HG03175 (cell line): ENCODE results near the gene VWA5B2.

Source experiments
- ATAC-seq: cut with Tn5 transposase; IDR thresholded peaks from one replicate; pipeline ENCODE4 v1.9.1; 2021; ENCODE audit warnings: mild to moderate bottlenecking, moderate library complexity; ENCODE audit not compliant: unreplicated experiment

VWA5B2 gene

GRCh38 chr3:184229394-184230080, at the start of gene VWA5B2:
Gene VWA5B2 (plus strand): TSS chr3:184229585. CDS start chr3:184230529, 944 bp downstream.
- peak; percentile 87 for ATAC-seq

GRCh38 chr3:184180165-184180564, 49.2 kb upstream of the VWA5B2 start:
- no peak for ATAC-seq

DNA sequence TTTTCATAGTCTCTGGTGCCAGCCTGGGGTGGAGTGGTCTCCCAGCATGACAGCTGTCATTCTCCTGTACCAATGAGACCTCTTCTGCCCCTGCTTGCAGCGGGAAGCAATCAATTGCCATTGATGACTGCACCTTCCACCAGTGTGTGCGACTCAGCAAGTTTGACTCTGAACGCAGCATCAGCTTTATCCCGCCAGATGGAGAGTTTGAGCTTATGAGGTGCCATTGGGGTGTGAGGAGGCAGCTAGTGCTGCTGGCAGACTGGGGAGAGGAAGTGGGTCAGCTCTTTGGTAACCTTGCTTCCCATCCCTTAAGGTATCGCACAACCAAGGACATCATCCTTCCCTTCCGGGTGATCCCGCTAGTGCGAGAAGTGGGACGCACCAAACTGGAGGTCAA, 47.8 kb upstream of the VWA5B2 start:
- no peak for ATAC-seq

DNA sequence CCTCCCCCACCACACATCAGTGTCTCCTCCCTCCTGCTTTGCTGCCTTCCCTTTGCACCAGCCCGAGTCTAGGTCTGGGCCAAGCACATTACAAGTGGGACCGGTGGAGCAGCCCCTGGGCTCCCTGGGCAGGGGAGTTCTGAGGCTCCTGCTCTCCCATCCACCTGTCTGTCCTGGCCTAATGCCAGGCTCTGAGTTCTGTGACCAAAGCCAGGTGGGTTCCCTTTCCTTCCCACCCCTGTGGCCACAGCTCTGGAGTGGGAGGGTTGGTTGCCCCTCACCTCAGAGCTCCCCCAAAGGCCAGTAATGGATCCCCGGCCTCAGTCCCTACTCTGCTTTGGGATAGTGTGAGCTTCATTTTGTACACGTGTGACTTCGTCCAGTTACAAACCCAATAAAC, 45.7 kb upstream of the VWA5B2 start:
- no peak for ATAC-seq

DNA sequence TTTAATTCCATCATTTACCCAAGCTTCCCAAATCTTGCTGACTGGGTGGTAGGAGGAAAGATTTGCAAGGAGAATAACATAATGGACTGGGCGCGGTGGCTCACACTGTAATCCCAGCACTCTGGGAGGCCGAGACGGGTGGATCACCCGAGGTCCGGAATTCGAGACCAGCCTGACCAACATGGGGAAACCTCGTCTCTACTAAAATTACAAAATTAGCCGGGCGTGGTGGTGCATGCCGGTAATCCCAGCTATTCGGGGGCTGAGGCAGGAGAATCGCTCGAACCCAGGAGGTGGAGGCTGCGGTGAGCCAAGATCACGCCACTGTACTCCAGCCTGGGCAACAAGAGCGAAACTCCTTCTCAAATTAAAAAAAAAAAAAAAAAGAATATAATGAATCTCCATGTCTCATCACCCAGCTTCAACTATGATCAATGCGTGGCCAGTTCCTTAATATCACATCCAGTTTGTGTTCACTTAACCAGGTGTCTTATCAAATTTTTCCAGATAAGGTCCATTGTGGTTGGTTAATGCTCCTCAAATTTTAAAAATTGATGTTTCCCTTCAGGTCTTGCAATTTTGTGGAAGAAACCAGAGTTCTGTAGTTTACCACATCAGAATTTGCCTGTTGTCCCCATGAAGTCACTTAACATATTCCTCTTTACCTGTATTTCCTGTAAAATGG, 44.7 kb upstream of the VWA5B2 start:
- no peak for ATAC-seq

DNA sequence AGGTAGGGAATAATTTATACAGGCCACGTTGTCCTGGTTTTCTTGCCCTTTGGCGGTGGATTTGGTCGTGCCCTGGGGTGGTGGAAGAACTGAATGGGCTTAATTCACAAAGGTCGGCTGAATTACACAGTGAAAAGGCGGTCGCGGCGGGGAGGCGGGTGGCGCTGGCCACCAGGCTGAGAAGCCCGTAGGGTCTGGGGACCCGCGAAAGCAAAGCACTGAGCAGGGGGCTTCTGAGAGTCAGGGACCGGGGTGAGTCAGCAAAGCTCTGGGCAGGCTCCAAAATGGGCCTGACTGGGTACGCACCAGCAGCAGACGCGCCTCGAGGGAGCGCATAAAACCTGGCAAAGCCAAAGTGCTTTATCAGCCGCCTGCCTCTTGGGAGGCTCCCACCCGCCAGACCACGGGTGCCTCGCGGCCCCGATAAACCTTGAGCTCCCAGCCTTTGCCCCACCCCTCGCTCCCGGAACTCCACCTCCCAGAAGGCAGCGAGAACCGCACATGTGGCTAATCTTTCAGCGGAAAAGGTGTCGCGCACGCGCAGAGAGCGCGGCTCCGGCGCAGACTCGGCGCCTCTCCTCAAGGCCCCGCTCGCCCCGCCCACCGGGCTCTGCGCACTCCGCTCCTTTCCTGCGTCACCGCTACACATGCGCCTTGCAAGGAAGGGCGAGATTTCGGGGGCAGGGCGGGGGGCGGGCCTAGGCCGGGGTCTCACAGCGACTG, 43.8 kb upstream of the VWA5B2 start:
- ATAC-seq: peak; percentile 91

- ATAC-seq: peak; percentile 34
These were observed 43.0 kb upstream of the VWA5B2 start, which contains the start of gene ABCF3 for GRCh38 chr3:184186184-184186901. Gene ABCF3 (plus strand): TSS chr3:184186199. CDS start chr3:184186208, 9 bp downstream.

DNA sequence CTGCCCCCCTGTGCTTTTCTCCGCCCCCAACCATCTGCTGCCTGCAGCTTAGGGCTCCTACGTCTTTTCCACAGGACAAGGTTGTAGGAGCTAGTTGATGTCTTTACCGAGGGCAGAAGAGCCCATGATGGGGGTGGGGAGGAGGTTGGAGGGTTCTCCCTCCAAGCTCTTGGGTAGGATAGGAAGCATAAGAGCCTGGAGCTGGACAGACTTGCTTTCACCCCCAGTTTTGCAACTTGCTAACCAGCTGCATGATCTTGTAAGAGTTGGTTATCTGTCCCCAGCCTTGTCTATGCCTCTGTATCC, 42.5 kb upstream of the VWA5B2 start:
- ATAC-seq: no peak

- no peak for ATAC-seq
These were observed 41.3 kb upstream of the VWA5B2 start for GRCh38 chr3:184188080-184188479.

GRCh38 chr3:184189421-184189820, 40.0 kb upstream of the VWA5B2 start:
- ATAC-seq: no peak

DNA sequence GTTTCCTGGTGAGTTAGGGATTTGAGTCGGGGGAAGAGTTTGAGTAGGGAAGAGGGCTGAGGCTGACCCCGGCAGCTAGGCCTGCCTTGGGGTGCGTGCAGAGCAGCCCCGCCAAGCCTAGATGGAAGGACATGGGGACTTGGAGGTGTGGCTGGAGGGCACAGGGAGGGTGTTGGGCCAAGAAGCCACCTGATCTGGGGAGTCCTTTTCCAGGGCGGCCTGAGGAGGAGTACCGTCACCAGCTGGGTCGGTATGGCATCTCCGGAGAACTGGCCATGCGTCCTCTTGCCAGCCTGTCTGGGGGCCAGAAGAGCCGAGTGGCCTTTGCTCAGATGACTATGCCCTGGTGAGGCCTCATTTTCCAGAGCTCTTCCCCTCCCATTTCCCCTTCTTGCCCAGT, 36.5 kb upstream of the VWA5B2 start:
- no peak for ATAC-seq

DNA sequence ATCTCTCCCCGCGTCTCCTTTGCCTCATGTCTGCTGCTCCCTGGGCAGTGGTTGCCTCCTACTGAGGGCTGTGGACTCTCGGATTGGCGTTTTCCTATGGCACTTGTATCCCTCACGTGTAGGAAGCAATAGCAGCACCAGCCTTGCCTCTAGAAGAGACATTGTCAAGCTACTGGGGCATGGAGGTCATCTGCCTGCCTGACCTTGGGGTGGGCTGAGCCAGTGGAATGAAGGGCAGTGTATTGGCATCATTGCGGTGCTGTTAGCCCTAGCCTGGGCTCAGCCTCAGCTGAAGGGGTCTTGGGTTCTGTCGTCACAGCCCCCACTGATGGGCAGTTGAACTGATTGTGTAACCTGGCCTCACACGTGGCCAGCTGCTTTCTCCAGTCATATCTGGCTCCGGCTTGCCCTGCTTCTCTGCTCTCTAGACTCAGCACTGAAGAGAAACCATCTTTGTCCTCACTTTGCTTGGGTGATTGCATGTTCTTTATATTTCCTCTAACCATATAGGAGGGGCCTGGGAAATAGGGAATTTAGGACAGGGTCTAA, 35.3 kb upstream of the VWA5B2 start:
- ATAC-seq: no peak

GRCh38 chr3:184196536-184196935, 32.8 kb upstream of the VWA5B2 start:
- no peak for ATAC-seq

DNA sequence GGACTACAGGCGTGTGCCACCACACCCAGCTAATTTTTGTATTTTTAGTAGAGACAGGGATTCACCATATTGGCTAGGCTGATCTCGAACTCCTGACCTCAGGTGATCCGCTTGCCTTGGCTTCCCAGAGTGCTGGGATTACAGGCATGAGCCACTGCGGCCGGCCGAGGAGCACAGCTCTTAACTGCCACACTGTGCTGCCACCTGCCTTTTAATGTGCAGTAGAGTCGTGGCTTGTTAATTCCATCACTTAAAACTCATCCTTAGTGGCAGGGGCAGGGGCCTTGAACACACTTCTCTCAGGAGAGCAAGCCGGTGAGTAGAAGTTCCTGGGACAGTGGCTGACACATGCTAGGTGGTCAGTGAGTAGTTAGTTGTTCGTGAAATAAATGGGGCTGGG, 30.9 kb upstream of the VWA5B2 start:
- ATAC-seq: no peak

GRCh38 chr3:184200825-184201224, 28.6 kb upstream of the VWA5B2 start:
- no peak for ATAC-seq

GRCh38 chr3:184203526-184203925, 25.9 kb upstream of the VWA5B2 start:
- no peak for ATAC-seq

DNA sequence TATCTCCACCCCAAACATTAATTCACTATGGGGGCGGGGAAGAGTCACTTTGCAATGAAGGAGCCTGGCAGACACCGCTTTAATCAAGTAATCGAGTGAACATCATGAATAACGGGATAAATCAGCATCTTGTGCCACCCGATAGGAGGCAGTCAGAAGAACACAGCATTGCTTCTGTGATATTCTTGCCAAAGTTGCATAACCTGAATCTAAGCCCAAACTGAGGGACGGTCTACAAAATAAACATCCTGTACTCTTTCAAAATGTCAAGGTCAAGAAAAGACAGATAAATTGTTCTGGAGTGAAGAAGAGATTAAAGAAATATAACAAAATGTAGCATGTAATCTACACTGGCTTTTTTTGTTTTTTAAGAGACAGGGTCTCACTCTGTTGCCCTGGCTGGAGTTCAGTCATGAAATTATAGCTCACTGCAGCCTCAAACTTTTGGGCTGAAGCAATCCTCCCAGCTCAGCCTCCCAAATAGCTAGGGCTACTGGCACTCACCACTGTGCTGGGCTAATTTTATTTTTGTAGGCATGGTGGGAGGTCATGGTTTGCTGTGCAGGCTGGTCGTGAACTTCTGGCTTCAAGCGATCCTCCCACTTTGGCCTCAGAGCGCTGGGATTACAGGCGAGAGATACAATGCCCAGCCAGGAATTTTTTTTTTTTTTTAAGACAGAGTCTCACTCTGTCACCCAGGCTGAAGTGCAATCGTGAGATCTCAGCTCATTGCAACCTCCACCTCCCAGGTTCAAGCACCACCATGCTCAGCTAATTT, 20.1 kb upstream of the VWA5B2 start:
- ATAC-seq: no peak

DNA sequence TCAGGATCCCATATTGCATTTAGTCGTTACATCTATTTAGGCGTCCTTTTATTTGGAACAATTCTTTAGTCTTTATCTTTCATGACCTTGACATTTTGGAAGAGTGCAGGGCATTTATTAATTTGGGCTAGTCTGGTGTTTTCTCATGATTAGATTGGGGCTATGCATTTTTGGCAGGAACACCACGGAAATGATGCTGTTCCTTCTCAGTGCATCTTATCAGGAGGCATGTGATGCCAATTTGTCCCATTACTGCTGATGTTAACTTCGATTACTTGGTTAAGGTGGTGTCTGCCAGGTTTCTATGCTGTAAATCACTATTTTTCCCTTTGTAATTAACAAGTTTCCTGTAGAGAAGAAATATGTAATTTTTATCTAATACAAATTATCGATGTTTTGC, 18.1 kb upstream of the VWA5B2 start:
- no peak for ATAC-seq

GRCh38 chr3:184211718-184212117, 17.7 kb upstream of the VWA5B2 start:
- no peak for ATAC-seq

DNA sequence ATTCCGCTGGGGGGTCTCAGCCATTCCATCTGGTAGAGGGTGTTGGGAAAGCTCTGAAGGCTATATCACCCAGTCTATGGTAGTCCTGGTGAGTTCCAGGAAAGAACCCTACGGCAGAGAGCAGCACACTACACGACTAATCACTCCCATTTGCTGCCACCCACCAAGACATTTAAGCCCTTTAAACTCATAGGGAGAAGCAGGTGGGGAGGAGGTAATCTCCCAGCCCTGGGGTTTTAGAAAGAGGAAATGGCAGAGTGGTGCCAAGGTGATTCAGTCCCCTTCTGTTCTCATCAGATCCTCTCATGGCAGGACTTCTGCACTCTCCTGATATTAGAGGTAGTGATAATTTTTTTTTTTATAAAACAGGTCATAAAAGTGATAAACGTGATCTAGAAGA, 10.6 kb upstream of the VWA5B2 start:
- no peak for ATAC-seq
